ENCODE measurements around the gene RASGRF1.

The RASGRF1 gene

DNA sequence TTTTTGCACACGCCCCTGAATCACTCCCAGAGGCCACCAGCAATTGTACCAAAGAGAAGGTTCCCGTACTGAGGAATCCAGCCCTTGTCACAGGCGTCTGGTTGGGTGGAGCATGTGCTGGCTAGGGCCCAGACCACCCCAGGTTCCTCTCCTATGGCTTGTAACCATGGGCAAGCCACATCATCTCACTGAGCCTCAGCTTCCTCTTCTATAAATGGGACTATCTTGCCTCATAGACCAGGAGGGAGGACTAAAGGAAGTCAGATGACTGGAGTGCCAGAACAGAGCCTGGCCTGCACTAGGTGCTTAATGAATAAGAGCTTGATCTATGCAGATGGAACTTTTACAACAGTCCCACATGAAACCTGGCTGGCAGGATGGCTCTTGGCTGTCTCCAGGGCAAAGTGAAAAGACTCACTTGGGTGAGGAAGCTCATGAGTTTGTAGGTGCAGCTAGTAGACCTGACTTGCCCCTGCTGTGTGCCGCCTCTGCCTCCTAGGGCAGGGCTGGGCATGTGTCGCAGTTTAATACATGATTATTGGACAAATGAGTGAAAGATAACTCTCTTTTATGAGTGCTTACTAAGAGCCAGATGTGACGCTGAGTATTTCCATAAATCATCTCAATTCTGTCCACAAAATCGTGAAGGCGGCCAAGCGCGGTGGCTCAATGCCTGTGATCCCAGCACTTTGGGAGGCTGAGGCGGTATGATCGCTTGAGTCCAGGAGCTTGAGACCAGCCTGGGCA, 175.1 kb downstream of the RASGRF1 start:
- H3K9ac ChIP-seq (ENCODE audit: low read length): no peak overlapping the region
- H3K9me3 ChIP-seq (ENCODE audit: insufficient read depth, low read length): no peaks in the 10 kb centered on the region
- peaks cover 66% of the 10 kb centered on the region for H3K36me3 ChIP-seq (replicated peaks; ENCODE audit: low read depth, low read length)
- H2AFZ ChIP-seq (ENCODE audit: low read depth, low read length): no peak overlapping the region
- peaks cover 25% of the 10 kb centered on the region for H4K20me1 ChIP-seq (ENCODE audit: insufficient read depth, low read length)
- peaks cover 3% of the 10 kb centered on the region for H3K79me2 ChIP-seq (ENCODE audit: low read length)
- H3K27ac ChIP-seq (ENCODE audit: low read length): no peak overlapping the region
- no peak overlapping the region for H3K4me2 ChIP-seq (ENCODE audit: low read length)
- TF ChIP-seq EZH2phosphoT487 (IDR thresholded peaks at IDR 0.05; ENCODE audit: low read depth): no peak
- TF ChIP-seq, protein P1, sequence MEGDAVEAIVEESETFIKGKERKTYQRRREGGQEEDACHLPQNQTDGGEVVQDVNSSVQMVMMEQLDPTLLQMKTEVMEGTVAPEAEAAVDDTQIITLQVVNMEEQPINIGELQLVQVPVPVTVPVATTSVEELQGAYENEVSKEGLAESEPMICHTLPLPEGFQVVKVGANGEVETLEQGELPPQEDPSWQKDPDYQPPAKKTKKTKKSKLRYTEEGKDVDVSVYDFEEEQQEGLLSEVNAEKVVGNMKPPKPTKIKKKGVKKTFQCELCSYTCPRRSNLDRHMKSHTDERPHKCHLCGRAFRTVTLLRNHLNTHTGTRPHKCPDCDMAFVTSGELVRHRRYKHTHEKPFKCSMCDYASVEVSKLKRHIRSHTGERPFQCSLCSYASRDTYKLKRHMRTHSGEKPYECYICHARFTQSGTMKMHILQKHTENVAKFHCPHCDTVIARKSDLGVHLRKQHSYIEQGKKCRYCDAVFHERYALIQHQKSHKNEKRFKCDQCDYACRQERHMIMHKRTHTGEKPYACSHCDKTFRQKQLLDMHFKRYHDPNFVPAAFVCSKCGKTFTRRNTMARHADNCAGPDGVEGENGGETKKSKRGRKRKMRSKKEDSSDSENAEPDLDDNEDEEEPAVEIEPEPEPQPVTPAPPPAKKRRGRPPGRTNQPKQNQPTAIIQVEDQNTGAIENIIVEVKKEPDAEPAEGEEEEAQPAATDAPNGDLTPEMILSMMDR (IDR thresholded peaks at IDR 0.05; ENCODE audit: low read depth, low read length): no peak
- no peaks in the 10 kb centered on the region for H3K4me1 ChIP-seq (ENCODE audit: low read length)
- H3K27me3 ChIP-seq (ENCODE audit: low read depth, low read length): no peaks in the 10 kb centered on the region
- no peak overlapping the region for H3K4me3 ChIP-seq (ENCODE audit: low read length)

DNA sequence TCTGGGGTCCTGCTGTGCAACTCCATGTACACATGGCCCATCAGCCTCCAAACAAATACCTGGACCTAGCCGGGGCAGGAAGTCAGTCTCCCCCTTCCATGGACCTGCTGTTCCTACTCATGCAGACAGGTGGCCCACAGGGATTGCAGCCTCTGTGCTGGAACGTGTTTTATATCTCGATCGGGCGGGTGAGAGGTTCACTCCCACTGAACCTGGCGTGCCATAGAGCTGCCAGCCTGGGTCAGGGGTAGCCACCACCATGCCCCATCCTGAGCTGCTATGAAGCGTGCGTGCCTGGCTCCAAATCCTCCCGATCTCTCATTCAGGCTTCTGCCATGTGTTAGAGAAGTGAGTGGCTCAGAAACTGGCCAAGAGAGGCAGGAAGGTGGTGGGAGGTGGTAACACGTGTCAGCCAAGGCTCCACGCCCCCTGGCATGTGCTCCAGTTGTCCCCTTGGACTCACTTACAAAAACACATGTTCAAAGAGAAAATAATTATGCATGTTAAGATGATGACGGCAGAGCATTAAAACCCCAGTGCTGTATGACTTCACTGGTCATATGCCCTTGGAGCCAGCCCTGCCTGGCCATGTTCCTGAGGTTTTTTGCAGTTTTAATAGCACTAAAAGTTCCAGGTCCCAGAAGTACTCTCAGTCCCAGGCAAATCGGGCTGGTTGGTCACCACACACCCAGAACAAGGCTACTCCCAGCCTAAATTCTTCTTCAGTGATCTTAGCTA, 176.4 kb downstream of the RASGRF1 start:
- H4K20me1 ChIP-seq (ENCODE audit: insufficient read depth, low read length): peaks cover 36% of the 10 kb centered on the region
- H3K27me3 ChIP-seq (ENCODE audit: low read depth, low read length): no peaks in the 10 kb centered on the region
- H3K9ac ChIP-seq (ENCODE audit: low read length): no peak overlapping the region
- H3K79me2 ChIP-seq (ENCODE audit: low read length): peaks cover 14% of the 10 kb centered on the region
- peaks cover 69% of the 10 kb centered on the region for H3K36me3 ChIP-seq (replicated peaks; ENCODE audit: low read depth, low read length)
- H2AFZ ChIP-seq (ENCODE audit: low read depth, low read length): no peak overlapping the region
- H3K4me1 ChIP-seq (ENCODE audit: low read length): peaks cover 8% of the 10 kb centered on the region
- no peak overlapping the region for H3K4me3 ChIP-seq (ENCODE audit: low read length)
- no peak overlapping the region for H3K4me2 ChIP-seq (ENCODE audit: low read length)
- H3K27ac ChIP-seq (ENCODE audit: low read length): no peak overlapping the region
- TF ChIP-seq EZH2phosphoT487 (IDR thresholded peaks at IDR 0.05; ENCODE audit: low read depth): no peak
- TF ChIP-seq, protein P1 (IDR thresholded peaks at IDR 0.05; ENCODE audit: low read depth, low read length): peak; percentile 30
- H3K9me3 ChIP-seq (ENCODE audit: insufficient read depth, low read length): no peaks in the 10 kb centered on the region

DNA sequence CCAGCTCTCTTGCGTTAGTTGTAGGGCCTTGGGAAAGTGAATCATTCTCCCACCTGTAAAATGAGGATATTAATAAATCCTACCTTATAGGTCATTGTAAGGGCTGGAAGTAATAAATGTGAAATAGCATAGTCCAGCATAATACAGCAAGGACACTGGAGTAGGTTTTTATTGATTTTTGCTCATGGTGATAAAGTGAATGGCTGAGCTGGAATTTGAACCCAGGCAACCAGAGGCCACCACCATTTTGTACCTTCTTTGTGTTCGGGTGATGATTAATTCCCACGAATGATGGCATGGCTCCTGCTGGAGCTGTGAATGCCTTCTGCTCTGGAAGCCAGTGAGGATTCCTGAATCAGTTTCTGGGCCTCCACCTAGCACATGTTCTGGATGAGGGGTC, 177.6 kb downstream of the RASGRF1 start:
- no peak for TF ChIP-seq EZH2phosphoT487 (IDR thresholded peaks at IDR 0.05; ENCODE audit: low read depth)
- TF ChIP-seq, protein P1 (IDR thresholded peaks at IDR 0.05; ENCODE audit: low read depth, low read length): no peak
- Histone ChIP-seq H3K4me1 (ENCODE audit: low read length) (peaks cover 19% of the 10 kb centered on the region), H4K20me1 (ENCODE audit: insufficient read depth, low read length) (peaks cover 42% of the 10 kb centered on the region), H2AFZ (ENCODE audit: low read depth, low read length) (no peak overlapping the region), H3K79me2 (ENCODE audit: low read length) (peaks cover 15% of the 10 kb centered on the region), H3K36me3 (replicated peaks; ENCODE audit: low read depth, low read length) (peaks cover 67% of the 10 kb centered on the region), H3K27ac (ENCODE audit: low read length) (no peak overlapping the region), H3K4me3 (ENCODE audit: low read length) (no peak overlapping the region), H3K9ac (ENCODE audit: low read length) (no peak overlapping the region), H3K4me2 (ENCODE audit: low read length) (no peak overlapping the region), H3K27me3 (ENCODE audit: low read depth, low read length) (no peaks in the 10 kb centered on the region), H3K9me3 (ENCODE audit: insufficient read depth, low read length) (no peaks in the 10 kb centered on the region)

DNA sequence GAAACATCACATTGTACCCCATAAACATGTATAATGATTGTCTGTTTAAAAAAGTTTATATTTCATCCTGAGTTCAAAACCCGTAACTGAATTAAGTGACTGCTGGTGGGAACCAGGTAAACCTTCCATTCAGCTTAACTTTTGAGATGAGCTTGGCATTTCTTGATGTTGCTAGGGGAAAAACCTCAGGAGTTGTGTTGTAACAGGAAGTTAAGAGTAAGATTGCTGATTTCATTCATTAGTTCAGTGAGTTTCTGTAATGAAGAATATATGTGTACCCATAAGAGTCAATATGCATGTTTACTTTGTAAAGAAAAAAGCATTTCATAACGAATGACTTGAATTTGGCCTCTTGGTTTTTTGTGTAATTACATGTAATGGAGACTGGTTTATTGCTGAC, 178.3 kb downstream of the RASGRF1 start:
- H4K20me1 ChIP-seq (ENCODE audit: insufficient read depth, low read length): peaks cover 45% of the 10 kb centered on the region
- no peak overlapping the region for H3K27ac ChIP-seq (ENCODE audit: low read length)
- no peak overlapping the region for H3K4me2 ChIP-seq (ENCODE audit: low read length)
- H3K27me3 ChIP-seq (ENCODE audit: low read depth, low read length): no peaks in the 10 kb centered on the region
- H3K4me3 ChIP-seq (ENCODE audit: low read length): no peak overlapping the region
- H3K4me1 ChIP-seq (ENCODE audit: low read length): peaks cover 25% of the 10 kb centered on the region
- no peak overlapping the region for H2AFZ ChIP-seq (ENCODE audit: low read depth, low read length)
- no peaks in the 10 kb centered on the region for H3K9me3 ChIP-seq (ENCODE audit: insufficient read depth, low read length)
- peaks cover 17% of the 10 kb centered on the region for H3K79me2 ChIP-seq (ENCODE audit: low read length)
- H3K36me3 ChIP-seq (replicated peaks; ENCODE audit: low read depth, low read length): peaks cover 68% of the 10 kb centered on the region
- TF ChIP-seq EZH2phosphoT487 (IDR thresholded peaks at IDR 0.05; ENCODE audit: low read depth): no peak
- TF ChIP-seq, protein P1 (IDR thresholded peaks at IDR 0.05; ENCODE audit: low read depth, low read length): no peak
- no peak overlapping the region for H3K9ac ChIP-seq (ENCODE audit: low read length)

All from OCI-LY3 (cell line).